Stimulated activated CD4-positive, alpha-beta T cell treated with anti-CD3 and anti-CD28 coated beads, Interleukin-1b, Interleukin-23, amount 100 ng/mL, for 48 hours (primary cell): Measurements from ENCODE around the gene DDX1.
"Not testable (repeated sequence)": the region's sequence is repeated elsewhere in the genome, so short reads cannot be mapped to it uniquely, and the experiment has no call there.

Experiments
- DNase-seq: peaks from one replicate; pipeline ENCODE4 v3.0.0-alpha.2; 2020

Gene DDX1

GRCh38 chr2:15678909-15679308 lies 87.2 kb downstream of the DDX1 start:
- DNase-seq: no peak

GRCh38 chr2:15679386-15679924 lies 87.8 kb downstream of the DDX1 start:
- no peak for DNase-seq

DNA sequence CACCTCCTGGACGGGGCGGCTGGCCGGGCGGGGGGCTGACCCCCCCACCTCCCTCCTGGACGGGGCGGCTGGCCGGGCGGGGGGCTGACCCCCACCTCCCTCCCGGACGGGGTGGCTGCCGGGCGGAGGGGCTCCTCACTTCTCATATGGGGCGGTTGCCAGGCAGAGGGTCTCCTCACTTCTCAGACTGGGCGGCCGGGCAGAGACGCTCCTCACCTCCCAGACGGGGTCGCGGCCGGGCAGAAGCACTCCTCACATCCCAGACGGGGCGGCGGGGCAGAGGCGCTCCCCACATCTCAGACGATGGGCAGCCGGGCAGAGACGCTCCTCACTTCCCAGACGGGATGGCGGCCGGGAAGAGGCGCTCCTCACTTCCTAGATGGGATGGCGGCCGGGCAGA lies 88.5 kb downstream of the DDX1 start:
- DNase-seq: not testable (repeated sequence)
